C4-2B (cell line): ENCODE results near the gene KCNQ1.
"Not testable (repeated sequence)": the region's sequence is repeated elsewhere in the genome, so short reads cannot be mapped to it uniquely, and the experiment has no call there.

Source experiments
- ZFX ChIP-seq: fragments of 450-650 bp; IDR thresholded peaks from 2 replicates; pipeline ENCODE4 v1.6.1; 2017
- TF ChIP-seq, protein P1 (sequence below): fragments of 450-650 bp; conservative IDR thresholded peaks from 2 replicates; pipeline ENCODE4 v1.5.1; 2017; ENCODE audit warnings: mild to moderate bottlenecking

DNA sequence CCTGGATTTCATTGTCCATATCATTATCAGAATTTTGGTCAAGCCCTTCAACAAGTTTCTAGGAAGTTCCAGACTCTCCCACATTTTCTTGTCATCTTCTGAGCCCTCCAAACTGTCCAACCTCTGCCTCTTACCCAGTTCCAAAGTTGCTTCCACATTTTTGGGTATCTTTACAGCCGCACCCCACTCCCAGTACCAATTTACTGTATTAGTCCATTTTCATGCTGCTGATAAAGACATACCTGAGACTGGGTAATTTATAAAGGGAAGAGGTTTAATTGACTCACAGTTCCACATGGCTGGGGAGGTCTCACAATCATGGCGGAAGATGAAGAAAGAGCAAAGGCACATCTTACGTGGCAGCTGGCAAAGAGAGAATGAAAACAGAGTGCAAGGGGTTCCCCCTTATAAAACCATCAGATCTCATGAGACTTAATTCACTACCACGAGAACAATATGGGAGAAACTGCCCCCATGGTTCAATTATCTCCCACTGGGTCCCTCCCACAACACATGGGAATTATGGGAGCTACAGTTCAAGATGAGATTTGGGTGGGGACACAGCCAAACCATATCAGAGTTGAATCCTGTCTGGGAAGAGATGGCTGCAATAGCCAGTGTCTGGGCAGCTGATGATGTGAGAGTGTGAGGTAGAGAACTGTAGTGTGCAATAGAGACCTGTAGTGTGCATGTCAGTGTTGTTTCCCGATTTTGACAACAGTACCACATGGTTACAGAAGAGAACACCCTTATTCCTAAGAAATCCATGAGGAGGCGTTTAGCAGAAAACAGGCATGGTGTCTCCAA is 35.5 kb downstream of the KCNQ1 start:
- TF ChIP-seq, protein P1, sequence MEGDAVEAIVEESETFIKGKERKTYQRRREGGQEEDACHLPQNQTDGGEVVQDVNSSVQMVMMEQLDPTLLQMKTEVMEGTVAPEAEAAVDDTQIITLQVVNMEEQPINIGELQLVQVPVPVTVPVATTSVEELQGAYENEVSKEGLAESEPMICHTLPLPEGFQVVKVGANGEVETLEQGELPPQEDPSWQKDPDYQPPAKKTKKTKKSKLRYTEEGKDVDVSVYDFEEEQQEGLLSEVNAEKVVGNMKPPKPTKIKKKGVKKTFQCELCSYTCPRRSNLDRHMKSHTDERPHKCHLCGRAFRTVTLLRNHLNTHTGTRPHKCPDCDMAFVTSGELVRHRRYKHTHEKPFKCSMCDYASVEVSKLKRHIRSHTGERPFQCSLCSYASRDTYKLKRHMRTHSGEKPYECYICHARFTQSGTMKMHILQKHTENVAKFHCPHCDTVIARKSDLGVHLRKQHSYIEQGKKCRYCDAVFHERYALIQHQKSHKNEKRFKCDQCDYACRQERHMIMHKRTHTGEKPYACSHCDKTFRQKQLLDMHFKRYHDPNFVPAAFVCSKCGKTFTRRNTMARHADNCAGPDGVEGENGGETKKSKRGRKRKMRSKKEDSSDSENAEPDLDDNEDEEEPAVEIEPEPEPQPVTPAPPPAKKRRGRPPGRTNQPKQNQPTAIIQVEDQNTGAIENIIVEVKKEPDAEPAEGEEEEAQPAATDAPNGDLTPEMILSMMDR, result not testable (repeated sequence)
- not testable (repeated sequence) for TF ChIP-seq ZFX
